Measurements from ENCODE around the gene CHID1. TPM values are rescaled to one million over a fixed set of nuclear protein-coding genes. Genes with fewer than 3 reads are reported as not detected.
A peak's percentile ranks its signal among the peaks of the same experiment; 100 is the strongest.

CHID1 gene
- polyA plus RNA-seq, 5 donors: 77.0 to 101 (median 86.2) TPM

GRCh38 chr11:826836-827145 lies 83.8 kb downstream of the CHID1 start:
- no peak for DNase-seq

DNA sequence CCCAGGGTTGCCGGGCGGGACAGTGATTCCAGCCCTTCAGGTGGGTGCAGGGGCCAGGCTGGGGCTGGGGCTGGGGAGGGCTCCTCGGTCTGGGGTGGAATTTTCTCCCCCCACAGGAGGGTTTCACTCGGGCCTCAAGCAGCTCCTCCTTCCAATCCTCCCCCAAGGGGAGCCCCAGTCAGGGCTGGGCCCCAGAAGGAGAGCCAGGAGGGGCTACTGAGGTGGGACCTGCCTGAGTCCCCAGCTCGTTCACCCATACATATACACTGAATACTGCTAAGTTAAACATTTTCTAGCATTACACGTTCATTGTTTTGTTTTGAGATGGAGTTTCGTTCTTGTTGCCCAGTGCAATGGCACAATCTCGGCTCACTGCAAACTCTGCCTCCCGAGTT lies 84.4 kb downstream of the CHID1 start:
- no peak for DNase-seq

- no peak for DNase-seq
These were observed 85.0 kb downstream of the CHID1 start for GRCh38 chr11:825366-826226.

DNA sequence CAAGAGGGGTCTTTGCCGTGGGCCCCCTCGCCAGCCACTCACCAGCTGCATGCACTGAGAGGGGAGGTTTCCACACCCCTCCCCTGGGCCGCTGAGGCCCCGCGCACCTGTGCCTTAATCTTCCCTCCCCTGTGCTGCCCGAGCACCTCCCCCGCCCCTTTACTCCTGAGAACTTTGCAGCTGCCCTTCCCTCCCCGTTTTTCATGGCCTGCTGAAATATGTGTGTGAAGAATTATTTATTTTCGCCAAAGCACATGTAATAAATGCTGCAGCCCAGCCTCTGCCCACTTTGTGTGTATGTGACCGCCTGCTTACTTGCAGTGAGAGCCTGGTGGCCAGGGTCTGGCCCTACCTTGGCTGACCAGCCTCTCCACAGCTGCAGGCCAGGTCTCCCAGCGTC lies 85.7 kb downstream of the CHID1 start:
- DNase-seq: no peak

DNA sequence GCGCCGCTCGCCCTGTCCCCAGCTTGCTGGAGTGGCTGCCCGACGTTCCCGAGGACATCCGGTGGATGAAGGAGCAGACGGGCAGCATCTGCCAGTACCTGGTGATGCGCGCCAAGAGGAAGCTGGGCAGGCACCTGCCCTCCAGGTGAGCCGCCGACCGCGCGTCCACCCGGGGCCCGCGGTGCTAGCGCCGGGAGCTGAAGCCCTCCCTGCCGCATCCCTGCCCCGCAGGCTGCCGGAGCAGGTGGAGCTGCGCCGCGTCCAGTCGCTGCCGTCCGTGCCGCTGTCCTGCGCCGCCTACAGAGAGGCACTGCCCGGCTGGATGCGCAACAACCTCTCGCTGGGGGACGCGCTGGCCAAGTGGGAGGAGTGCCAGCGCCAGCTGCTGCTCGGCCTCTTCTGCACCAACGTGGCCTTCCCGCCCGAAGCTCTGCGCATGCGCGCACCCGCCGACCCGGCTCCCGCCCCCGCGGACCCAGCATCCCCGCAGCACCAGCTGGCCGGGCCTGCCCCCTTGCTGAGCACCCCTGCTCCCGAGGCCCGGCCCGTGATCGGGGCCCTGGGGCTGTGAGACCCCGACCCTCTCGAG lies 86.2 kb downstream of the CHID1 start:
- no peak for DNase-seq

- no peak for DNase-seq
These were observed 86.9 kb downstream of the CHID1 start for GRCh38 chr11:823441-824291.

DNA sequence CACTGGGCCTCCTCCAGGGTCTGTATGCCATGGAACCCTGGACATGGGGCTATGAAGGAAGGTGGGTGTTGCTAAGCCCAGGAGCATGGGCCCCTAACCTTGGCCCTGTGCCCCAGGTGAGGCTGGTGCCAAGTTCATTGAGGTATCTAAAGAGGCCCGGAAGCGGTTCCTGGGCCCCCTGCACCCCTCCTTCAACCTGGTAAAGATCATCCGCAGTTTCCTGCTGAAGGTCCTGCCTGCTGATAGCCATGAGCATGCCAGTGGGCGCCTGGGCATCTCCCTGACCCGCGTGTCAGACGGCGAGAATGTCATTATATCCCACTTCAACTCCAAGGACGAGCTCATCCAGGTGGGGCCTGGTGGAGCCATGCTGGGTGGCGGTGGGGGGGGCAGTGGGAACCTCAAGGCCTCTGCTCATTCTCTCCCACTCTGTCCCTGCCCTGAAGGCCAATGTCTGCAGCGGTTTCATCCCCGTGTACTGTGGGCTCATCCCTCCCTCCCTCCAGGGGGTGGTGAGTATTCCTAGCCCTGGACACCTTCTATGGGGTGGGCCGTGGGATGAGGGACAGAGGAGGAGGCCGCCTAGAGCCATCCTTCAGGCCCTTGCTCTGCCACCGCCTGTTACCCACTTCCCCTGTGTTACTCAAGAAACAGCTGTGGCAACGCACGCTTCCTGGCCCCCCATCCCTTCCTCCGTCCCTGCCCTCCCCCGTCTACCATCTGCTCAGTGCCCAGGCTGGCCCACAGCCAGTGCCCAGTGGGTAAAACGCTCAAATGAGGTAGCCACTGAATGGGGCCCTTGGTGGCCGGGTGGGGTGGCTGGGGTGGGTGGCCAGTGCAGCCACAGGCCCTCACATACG lies 88.9 kb downstream of the CHID1 start:
- no peak for DNase-seq

DNA sequence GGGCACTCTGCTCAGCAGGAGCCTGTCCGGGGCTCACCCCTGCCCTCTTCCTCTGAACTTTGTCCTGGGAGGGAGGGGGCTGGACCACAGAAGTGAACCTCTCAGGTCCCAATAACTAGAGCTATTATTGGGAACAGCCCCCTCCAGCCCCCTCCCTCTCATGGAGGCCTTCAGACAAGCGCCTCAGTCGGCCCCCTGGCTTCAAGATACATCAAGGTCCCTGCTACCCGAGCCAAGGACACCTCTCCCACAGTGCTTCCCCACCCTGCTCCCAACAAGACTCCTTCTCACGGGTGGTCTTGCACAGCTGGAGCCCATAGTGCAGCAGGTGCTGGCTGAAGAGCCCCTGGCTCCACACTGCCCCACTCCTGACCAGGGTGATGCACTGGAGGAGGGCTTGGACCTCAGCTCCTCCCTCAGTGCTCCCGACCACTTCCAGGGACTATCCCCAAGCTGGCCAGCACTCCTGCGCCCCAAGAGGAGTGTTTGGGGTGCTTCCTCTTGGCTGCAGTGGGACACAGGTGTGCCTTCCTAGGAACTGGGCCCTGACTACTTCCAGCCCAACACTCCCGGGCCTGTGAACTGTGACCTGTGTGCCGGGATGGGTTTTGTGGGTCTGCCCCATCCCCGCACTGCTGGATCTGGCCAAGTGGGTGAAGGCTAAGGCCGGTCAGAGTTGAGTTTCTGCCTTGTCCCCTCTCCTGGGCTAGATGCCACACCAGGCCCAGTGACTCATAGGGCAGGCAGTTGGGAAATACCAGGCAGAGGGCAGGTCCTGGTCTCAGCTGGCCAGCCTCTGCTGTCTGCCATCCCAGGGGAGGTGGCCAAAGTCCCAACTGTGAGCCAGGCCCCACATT lies 89.7 kb downstream of the CHID1 start:
- DNase-seq: no peak

- no peak for DNase-seq
These were observed 90.5 kb downstream of the CHID1 start for GRCh38 chr11:819943-820649.

- DNase-seq: peak; percentile 85 to 88
These were observed 91.3 kb downstream of the CHID1 start for GRCh38 chr11:819129-819931.

- no peak for DNase-seq
These were observed 92.0 kb downstream of the CHID1 start, which contains the start of gene PNPLA2 for GRCh38 chr11:818396-819128. Gene PNPLA2 (plus strand): TSS chr11:818914. CDS start chr11:819719, 805 bp downstream.

Other genes starting within 250 kb of the CHID1 start
- 10 to 100 TPM; 32.7 to 49.5 (median 37.7) TPM for gene DEAF1, start 215.6 kb downstream of the CHID1 start, polyA plus RNA-seq (ENCODE audit: insufficient read depth in 1 of 5, insufficient read length in 5 of 5, low replicate concordance in 1 of 5)
- 10 to 100 TPM; 23.2 to 35.8 (median 29.9) TPM for gene TMEM80, start 215.0 kb downstream of the CHID1 start, polyA plus RNA-seq (ENCODE audit: insufficient read depth in 1 of 5, insufficient read length in 5 of 5, low replicate concordance in 1 of 5)
- 10 to 100 TPM; 41.3 to 88.7 (median 81.2) TPM for gene EPS8L2, start 204.6 kb downstream of the CHID1 start, polyA plus RNA-seq (ENCODE audit: insufficient read depth in 1 of 5, insufficient read length in 5 of 5, low replicate concordance in 1 of 5)
- 100 to 1,000 TPM; 100 to 129 (median 107) TPM for gene TALDO1, start 163.3 kb downstream of the CHID1 start, polyA plus RNA-seq (ENCODE audit: insufficient read depth in 1 of 5, insufficient read length in 5 of 5, low replicate concordance in 1 of 5)
- gene GATD1, start 133.3 kb downstream of the CHID1 start, polyA plus RNA-seq (ENCODE audit: insufficient read depth in 1 of 5, insufficient read length in 5 of 5, low replicate concordance in 1 of 5): 10 to 100 TPM; 41.4 to 80.2 (median 61.8) TPM
- gene CEND1, start 120.7 kb downstream of the CHID1 start, polyA plus RNA-seq (ENCODE audit: insufficient read depth in 1 of 5, insufficient read length in 5 of 5, low replicate concordance in 1 of 5): under 1 TPM in 3 of 5 donors, not detected in 2; 0.18 to 0.24 (median 0.22) TPM
- 10 to 100 TPM in 4 of 5 donors, 1 to 10 TPM in 1; 9.4 to 25.4 (median 15.7) TPM for gene SLC25A22, start 112.5 kb downstream of the CHID1 start, polyA plus RNA-seq (ENCODE audit: insufficient read depth in 1 of 5, insufficient read length in 5 of 5, low replicate concordance in 1 of 5)
- 10 to 100 TPM in 4 of 5 donors, 1 to 10 TPM in 1; 9.0 to 16.6 (median 11.6) TPM for gene PIDD1, start 105.6 kb downstream of the CHID1 start, polyA plus RNA-seq (ENCODE audit: insufficient read depth in 1 of 5, insufficient read length in 5 of 5, low replicate concordance in 1 of 5)
- 1,000 to 10,000 TPM; 1,010 to 1,715 (median 1,239) TPM for gene RPLP2, start 100.8 kb downstream of the CHID1 start, polyA plus RNA-seq (ENCODE audit: insufficient read depth in 1 of 5, insufficient read length in 5 of 5, low replicate concordance in 1 of 5)
- 10 to 100 TPM; 23.4 to 54.7 (median 38.0) TPM for gene PNPLA2, start 91.9 kb downstream of the CHID1 start, polyA plus RNA-seq (ENCODE audit: insufficient read depth in 1 of 5, insufficient read length in 5 of 5, low replicate concordance in 1 of 5)
- gene CRACR2B, start 82.9 kb downstream of the CHID1 start, polyA plus RNA-seq (ENCODE audit: insufficient read depth in 1 of 5, insufficient read length in 5 of 5, low replicate concordance in 1 of 5): 10 to 100 TPM; 13.6 to 31.6 (median 21.5) TPM
- 100 to 1,000 TPM; 124 to 208 (median 165) TPM for gene CD151, start 77.9 kb downstream of the CHID1 start, polyA plus RNA-seq (ENCODE audit: insufficient read depth in 1 of 5, insufficient read length in 5 of 5, low replicate concordance in 1 of 5)
- 100 to 1,000 TPM in 2 of 5 donors, 10 to 100 TPM in 3; 67.8 to 164 (median 85.4) TPM for gene POLR2L, start 68.3 kb downstream of the CHID1 start, polyA plus RNA-seq (ENCODE audit: insufficient read depth in 1 of 5, insufficient read length in 5 of 5, low replicate concordance in 1 of 5)
- gene TSPAN4, start 68.0 kb downstream of the CHID1 start, polyA plus RNA-seq (ENCODE audit: insufficient read depth in 1 of 5, insufficient read length in 5 of 5, low replicate concordance in 1 of 5): 10 to 100 TPM; 42.4 to 94.6 (median 63.9) TPM
- 10 to 100 TPM; 74.4 to 84.3 (median 79.2) TPM for gene AP2A2, start 15.1 kb upstream of the CHID1 start, polyA plus RNA-seq (ENCODE audit: insufficient read depth in 1 of 5, insufficient read length in 5 of 5, low replicate concordance in 1 of 5)
- under 1 TPM; 0.24 to 0.57 (median 0.54) TPM for gene MUC6, start 125.9 kb upstream of the CHID1 start, polyA plus RNA-seq (ENCODE audit: insufficient read depth in 1 of 5, insufficient read length in 5 of 5, low replicate concordance in 1 of 5)
- gene MUC2, start 164.1 kb upstream of the CHID1 start, polyA plus RNA-seq (ENCODE audit: insufficient read depth in 1 of 5, insufficient read length in 5 of 5, low replicate concordance in 1 of 5): under 1 TPM; 0.01 to 0.26 (median 0.04) TPM
- under 1 TPM; 0.06 to 0.35 (median 0.08) TPM for gene MUC5AC, start 247.1 kb upstream of the CHID1 start, polyA plus RNA-seq (ENCODE audit: insufficient read depth in 1 of 5, insufficient read length in 5 of 5, low replicate concordance in 1 of 5)

Measured in right lung (tissue), 5 donors.